ENCODE results near the gene RIMBP2. TPM values are rescaled to one million over a fixed set of nuclear protein-coding genes. Genes with fewer than 3 reads are reported as not detected.

Gene RIMBP2
- total and polyA plus RNA-seq, 8 donors, result 0.42 to 19.0 (median 16.1) TPM

DNA sequence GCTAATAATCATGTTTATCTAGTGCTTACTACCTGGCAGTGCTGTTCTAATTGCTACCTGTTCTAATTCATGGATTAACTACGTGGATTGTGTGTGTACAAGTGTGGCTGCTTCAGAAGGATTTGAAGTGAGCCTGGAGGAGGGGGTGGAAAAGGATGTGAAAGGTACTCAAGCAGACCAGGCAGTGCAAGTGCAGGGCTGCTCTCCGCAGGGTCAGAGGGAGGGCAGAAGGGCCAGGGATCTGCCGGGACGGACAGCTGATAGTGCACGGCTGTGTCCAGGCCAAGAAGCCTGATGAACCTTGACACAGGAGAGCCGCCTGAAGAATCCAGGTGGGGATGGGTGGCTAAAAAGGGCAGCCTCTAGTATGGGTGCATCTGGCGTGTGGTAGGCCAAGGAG is 349.9 kb downstream of the RIMBP2 start:
- no peak overlapping the region for H3K27ac ChIP-seq
- no peak for DNase-seq
- peak; percentile 51 for ATAC-seq
- H3K27me3 ChIP-seq, result peaks cover 0 to 59% of the 10 kb centered on the region in 2 donors
- no peaks in the 10 kb centered on the region for H3K36me3 ChIP-seq
- H3K4me3 ChIP-seq, result no peak overlapping the region
- no peaks in the 10 kb centered on the region for H3K4me1 ChIP-seq
- TF ChIP-seq, protein P1, sequence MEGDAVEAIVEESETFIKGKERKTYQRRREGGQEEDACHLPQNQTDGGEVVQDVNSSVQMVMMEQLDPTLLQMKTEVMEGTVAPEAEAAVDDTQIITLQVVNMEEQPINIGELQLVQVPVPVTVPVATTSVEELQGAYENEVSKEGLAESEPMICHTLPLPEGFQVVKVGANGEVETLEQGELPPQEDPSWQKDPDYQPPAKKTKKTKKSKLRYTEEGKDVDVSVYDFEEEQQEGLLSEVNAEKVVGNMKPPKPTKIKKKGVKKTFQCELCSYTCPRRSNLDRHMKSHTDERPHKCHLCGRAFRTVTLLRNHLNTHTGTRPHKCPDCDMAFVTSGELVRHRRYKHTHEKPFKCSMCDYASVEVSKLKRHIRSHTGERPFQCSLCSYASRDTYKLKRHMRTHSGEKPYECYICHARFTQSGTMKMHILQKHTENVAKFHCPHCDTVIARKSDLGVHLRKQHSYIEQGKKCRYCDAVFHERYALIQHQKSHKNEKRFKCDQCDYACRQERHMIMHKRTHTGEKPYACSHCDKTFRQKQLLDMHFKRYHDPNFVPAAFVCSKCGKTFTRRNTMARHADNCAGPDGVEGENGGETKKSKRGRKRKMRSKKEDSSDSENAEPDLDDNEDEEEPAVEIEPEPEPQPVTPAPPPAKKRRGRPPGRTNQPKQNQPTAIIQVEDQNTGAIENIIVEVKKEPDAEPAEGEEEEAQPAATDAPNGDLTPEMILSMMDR (IDR thresholded peaks at IDR 0.05), result no peak
- H3K9me3 ChIP-seq, result no peaks in the 10 kb centered on the region
- intact Hi-C loops (cut with DNase I), result no loop called here

DNA sequence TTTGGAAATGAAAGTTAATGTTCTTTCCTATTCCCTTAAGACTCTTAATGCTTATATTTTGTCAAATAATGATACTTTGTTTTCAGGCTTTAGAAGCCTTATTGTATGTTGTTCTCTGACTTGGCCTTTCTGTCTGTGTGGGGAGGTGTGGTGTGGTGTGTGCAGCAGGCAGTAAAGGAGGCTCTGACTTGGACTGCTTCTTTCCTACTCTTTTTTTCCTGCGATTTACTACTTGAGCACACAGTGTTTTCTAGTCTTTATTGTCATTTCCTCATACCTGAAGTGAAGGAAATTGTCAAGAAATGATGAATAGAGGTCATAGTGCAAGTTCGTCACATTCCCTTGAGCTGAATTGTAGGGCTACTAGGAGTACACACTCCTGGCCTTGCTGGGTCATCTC is 351.5 kb downstream of the RIMBP2 start:
- ATAC-seq (no peak), DNase-seq (no peak)
- Histone ChIP-seq H3K27ac (no peak overlapping the region), H3K9me3 (no peaks in the 10 kb centered on the region), H3K4me1 (no peaks in the 10 kb centered on the region), H3K27me3 (peaks cover 0 to 44% of the 10 kb centered on the region in 2 donors), H3K36me3 (no peaks in the 10 kb centered on the region), H3K4me3 (no peak overlapping the region)
- TF ChIP-seq, protein P1 (IDR thresholded peaks at IDR 0.05), result no peak
- intact Hi-C loops (cut with DNase I), result no loop called here

DNA sequence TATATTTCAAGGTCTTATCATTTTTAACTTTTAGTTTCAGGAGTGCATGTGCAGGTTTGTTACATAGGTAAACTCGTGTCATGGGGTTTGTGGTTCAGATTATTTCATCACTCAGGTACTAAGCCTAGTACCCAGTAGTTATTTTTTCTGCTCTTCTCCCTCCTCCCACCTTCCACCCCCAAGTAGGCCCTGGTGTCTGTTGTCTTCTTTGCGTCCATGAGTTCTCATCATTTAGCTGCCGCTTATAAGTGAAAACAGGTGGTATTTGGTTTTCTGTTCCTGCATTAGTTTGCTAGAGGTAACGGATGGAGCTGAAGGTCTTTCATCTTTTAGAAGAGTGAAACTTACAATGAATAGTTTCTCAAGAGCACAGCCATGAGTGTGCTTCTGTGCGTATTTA is 354.0 kb downstream of the RIMBP2 start:
- intact Hi-C loops (cut with DNase I), result no loop called here
- DNase-seq (no peak), ATAC-seq (no peak)
- TF ChIP-seq, protein P1 (IDR thresholded peaks at IDR 0.05), result no peak
- no peaks in the 10 kb centered on the region for H3K36me3 ChIP-seq
- H3K9me3 ChIP-seq, result no peaks in the 10 kb centered on the region
- no peaks in the 10 kb centered on the region for H3K4me1 ChIP-seq
- no peak overlapping the region for H3K4me3 ChIP-seq
- H3K27me3 ChIP-seq, result peaks cover 0 to 40% of the 10 kb centered on the region in 2 donors
- no peak overlapping the region for H3K27ac ChIP-seq

DNA sequence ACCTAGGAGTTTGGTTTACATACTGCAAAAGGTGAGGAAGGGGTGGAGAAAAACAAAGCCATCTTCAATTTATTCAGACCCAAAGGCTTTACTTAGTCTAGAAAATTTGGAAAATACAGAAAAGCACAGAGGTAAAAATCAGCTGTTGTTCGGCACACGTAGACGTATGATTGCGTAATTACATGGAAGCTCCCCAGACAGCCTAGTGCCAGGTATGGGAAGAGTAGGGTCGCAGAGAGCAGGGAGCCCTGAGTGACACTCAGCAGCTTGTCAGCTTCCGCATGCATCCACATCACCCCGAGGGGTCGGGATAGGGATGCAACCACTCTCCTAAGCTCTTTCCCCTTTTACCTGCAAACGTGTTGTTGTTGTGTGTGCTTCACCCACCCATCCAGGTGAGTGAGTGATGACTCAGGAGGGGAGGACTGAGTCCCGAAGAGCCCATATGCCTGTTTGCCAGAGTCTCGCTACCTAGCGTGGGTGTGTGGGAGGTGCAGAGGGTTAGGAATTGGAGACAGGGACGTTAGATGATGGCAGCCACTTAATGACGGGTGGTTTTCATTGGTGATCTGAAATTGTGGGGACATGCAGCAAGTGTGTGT is 358.3 kb downstream of the RIMBP2 start:
- intact Hi-C loops (cut with DNase I), result no loop called here
- DNase-seq (no peak), ATAC-seq (no peak)
- H3K27ac ChIP-seq, result no peak overlapping the region
- H3K27me3 ChIP-seq, result peaks cover 6 to 56% of the 10 kb centered on the region in 2 donors
- no peaks in the 10 kb centered on the region for H3K4me1 ChIP-seq
- no peaks in the 10 kb centered on the region for H3K9me3 ChIP-seq
- TF ChIP-seq, protein P1 (IDR thresholded peaks at IDR 0.05), result no peak
- H3K4me3 ChIP-seq, result no peak overlapping the region
- no peaks in the 10 kb centered on the region for H3K36me3 ChIP-seq

DNA sequence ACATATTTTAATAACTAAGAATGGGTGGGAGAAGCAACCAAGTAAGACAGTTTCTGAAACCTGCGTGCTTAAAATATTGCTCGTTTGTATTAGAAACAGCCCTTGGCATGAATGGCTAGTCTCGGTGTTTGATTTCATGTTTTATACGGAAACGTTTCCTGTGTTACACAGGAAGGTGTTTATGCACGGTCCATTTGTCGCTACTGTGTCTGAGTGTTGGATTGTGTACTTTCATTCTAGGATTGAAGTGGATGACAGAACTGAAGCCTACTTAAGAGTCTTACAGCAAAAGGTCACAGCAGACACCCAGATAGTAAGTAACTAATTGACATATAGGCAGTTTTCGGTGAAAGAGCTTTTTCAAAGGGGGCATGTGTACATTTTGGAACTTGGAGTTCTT is 358.9 kb downstream of the RIMBP2 start:
- Histone ChIP-seq H3K9me3 (no peaks in the 10 kb centered on the region), H3K27me3 (peaks cover 6 to 62% of the 10 kb centered on the region in 2 donors), H3K36me3 (no peaks in the 10 kb centered on the region), H3K4me3 (no peak overlapping the region), H3K4me1 (no peaks in the 10 kb centered on the region), H3K27ac (no peak overlapping the region)
- intact Hi-C loops (cut with DNase I), result no loop called here
- ATAC-seq, result peak; percentile 65
- TF ChIP-seq, protein P1 (IDR thresholded peaks at IDR 0.05), result no peak
- peak in 1 of 4 donors; percentile 20 for DNase-seq
